Measurements from ENCODE around the gene PEX13.

PEX13 gene

DNA sequence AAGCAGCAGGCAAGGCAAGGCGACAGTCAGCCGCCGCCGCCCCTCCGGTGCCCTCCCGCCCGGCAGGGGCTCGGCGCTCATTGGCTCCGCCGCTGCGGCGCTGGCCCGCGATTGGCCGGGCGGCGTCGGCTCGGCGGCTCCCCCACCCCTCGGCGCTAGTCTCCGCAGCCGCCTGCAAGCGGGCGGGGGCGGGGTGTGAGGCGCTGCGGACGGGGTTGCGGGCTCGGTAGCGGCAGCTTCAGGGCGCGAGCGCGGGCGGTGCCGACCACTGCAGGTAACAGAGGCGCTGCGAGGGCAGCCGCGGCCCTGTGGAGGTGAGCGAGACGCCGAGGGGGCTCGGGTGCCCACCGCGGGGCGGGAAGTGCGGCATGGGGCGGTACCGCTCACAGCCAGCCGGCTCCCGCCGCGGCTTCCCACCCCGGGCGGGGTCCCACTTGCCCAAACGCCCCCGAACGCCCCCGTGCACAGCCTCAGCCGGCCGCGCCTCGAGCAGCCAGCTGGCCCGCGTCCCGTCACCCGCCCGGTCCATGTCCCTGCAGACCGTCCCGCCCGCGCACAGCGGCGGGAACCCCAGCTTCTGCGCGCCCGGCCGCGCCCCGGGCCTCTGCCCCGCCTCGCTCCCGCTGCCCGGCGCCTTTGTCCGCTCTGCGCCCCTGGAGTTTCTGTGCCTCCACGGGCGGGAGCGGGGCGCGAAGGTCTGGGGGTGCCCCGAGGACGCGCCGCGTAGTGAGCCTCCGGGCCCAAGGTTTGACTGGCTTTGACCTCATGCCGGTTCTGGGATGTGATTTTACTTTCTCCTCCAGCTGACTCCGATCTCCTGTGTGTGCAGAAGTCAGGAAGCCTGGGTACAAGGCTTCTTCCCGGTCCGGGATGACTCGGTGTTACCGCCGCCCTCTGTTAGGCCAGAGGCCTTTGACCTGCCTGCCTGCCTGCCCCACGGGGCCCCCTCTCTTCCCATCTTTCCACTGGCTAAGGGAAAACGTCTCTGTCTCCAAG, 48.5 kb downstream of the PEX13 start, which contains the start of gene SANBR:
SANBR (plus strand) TSS at position 158 of the 996 bp plus-strand sequence. CDS start 4,480 bp downstream, outside the sequence.
- TF ChIP-seq, protein P1, sequence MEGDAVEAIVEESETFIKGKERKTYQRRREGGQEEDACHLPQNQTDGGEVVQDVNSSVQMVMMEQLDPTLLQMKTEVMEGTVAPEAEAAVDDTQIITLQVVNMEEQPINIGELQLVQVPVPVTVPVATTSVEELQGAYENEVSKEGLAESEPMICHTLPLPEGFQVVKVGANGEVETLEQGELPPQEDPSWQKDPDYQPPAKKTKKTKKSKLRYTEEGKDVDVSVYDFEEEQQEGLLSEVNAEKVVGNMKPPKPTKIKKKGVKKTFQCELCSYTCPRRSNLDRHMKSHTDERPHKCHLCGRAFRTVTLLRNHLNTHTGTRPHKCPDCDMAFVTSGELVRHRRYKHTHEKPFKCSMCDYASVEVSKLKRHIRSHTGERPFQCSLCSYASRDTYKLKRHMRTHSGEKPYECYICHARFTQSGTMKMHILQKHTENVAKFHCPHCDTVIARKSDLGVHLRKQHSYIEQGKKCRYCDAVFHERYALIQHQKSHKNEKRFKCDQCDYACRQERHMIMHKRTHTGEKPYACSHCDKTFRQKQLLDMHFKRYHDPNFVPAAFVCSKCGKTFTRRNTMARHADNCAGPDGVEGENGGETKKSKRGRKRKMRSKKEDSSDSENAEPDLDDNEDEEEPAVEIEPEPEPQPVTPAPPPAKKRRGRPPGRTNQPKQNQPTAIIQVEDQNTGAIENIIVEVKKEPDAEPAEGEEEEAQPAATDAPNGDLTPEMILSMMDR (conservative IDR thresholded peaks at IDR 0.05; ENCODE audit: low read depth, low read length) = no peak
- H3K4me3 ChIP-seq (ENCODE audit: low read depth, low read length) = peak within 1 kb of the TSS; percentile 88
- peak; percentile 77 for DNase-seq (ENCODE audit: low read depth)

DNA sequence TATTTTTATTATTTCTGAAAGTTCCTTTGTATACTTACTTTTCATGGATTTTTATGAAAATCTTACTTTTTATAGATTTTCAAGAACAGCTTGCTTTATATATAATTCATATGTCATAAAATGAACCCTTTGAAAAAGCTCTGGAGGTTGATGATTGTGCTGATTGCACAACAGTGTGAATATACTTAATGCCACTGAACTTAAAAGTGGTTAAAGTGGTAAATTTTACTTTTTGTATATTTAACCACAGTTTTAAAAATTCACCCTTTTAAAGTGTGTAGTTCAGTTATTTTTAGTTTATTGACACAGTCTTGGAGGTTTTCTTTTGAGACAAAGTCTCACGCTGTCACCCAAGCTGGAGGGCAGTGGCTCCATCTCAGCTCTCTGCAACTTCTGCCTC, 56.6 kb downstream of the PEX13 start:
- TF ChIP-seq, protein P1 (conservative IDR thresholded peaks at IDR 0.05; ENCODE audit: low read depth, low read length) = no peak
- no peak for DNase-seq (ENCODE audit: low read depth)
- H3K4me3 ChIP-seq (ENCODE audit: low read depth, low read length) = no peak overlapping the region

- H3K4me3 ChIP-seq (ENCODE audit: low read depth, low read length) = no peak overlapping the region
- TF ChIP-seq, protein P1 (conservative IDR thresholded peaks at IDR 0.05; ENCODE audit: low read depth, low read length) = no peak
- DNase-seq (ENCODE audit: low read depth) = no peak
Measured at GRCh38 chr2:61085883-61086282, 68.4 kb downstream of the PEX13 start.

DNA sequence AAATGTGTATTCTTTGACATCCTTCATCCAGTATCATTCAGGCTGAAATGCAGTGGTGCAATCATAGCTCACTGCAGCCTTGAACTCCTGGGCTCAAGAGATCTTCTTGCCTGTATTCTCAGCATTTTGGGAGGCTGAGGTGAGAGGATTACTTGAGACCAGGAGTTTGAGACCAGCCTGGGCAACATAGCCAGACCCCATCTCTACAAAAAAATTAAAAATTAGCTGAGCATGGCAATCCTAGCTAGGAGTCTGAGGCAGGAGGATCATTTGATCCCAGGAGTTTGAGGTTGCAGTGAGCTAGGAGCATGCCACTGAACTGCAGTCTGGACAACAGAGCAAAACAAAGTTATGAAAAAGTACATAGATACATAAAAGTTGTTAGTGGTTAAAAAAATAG, 72.3 kb downstream of the PEX13 start:
- H3K4me3 ChIP-seq (ENCODE audit: low read depth, low read length) = no peak overlapping the region
- no peak for DNase-seq (ENCODE audit: low read depth)
- TF ChIP-seq, protein P1 (conservative IDR thresholded peaks at IDR 0.05; ENCODE audit: low read depth, low read length) = no peak

DNA sequence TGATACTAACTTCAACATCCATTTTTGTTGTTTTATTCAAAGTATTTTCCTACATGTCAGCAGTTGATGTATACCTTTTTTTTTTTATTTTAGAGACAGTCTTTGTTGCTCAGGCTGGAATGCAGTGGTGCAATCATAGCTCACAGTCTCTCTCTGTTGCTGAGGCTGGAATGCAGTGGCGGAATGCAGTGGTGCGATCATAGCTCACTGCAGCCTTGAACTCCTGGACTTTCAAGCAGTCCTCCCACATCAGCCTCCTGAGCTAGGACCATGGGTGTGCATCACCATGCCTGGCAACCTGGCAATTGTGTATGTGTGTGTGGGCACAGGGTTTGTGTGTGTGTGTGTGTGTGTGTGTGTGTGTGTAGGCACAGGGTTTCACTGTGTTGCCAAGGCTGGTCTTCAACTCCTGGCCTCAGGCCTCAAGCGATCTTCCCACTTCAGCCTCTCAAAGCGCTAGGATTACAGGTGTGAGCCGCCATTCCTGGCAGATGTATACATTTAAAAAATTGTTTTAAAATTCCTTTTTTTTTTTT, 72.9 kb downstream of the PEX13 start:
- DNase-seq (ENCODE audit: low read depth) = peak; percentile 75
- TF ChIP-seq, protein P1 (conservative IDR thresholded peaks at IDR 0.05; ENCODE audit: low read depth, low read length) = no peak
- no peak overlapping the region for H3K4me3 ChIP-seq (ENCODE audit: low read depth, low read length)

GRCh38 chr2:61091485-61091884, 74.0 kb downstream of the PEX13 start:
- no peak for DNase-seq (ENCODE audit: low read depth)
- no peak overlapping the region for H3K4me3 ChIP-seq (ENCODE audit: low read depth, low read length)
- TF ChIP-seq, protein P1 (conservative IDR thresholded peaks at IDR 0.05; ENCODE audit: low read depth, low read length) = no peak

All from choroid plexus epithelial cell (primary cell).